ENCODE measurements around the gene OR5D16.

DNA sequence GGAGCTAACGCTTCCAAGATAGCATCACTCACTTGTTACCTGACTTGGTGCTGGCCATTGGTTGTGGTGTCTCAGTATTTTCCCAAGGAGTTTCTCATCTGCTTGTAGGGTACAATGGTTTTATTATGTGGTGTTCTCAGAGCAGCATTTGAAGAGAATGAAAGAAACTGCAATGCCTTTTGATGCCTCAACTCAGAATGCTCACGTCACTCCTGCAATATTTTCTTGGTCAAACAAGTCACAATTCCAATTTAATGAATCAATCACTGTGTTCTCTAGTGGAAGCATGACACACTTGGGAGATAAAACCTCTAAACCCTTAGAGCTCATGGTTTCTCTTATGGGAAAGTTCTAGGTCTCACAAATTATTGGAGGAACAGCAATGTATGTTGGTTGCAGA is 45.2 kb upstream of the OR5D16 start:
- no peak for TF ChIP-seq EZH2 (IDR thresholded peaks at IDR 0.05; ENCODE audit: low read length)
- TF ChIP-seq, protein P1, sequence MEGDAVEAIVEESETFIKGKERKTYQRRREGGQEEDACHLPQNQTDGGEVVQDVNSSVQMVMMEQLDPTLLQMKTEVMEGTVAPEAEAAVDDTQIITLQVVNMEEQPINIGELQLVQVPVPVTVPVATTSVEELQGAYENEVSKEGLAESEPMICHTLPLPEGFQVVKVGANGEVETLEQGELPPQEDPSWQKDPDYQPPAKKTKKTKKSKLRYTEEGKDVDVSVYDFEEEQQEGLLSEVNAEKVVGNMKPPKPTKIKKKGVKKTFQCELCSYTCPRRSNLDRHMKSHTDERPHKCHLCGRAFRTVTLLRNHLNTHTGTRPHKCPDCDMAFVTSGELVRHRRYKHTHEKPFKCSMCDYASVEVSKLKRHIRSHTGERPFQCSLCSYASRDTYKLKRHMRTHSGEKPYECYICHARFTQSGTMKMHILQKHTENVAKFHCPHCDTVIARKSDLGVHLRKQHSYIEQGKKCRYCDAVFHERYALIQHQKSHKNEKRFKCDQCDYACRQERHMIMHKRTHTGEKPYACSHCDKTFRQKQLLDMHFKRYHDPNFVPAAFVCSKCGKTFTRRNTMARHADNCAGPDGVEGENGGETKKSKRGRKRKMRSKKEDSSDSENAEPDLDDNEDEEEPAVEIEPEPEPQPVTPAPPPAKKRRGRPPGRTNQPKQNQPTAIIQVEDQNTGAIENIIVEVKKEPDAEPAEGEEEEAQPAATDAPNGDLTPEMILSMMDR (optimal IDR thresholded peaks at IDR 0.05 in 1 of 3, IDR thresholded peaks at IDR 0.05 in 1 of 3, conservative IDR thresholded peaks at IDR 0.05 in 1 of 3; ENCODE audit: extremely low read depth in 1 of 3, insufficient read depth in 2 of 3, low read length in 3 of 3), result no peak
